Measurements from ENCODE around the gene RAB11FIP4.

- no peak for TF ChIP-seq CTCF (IDR thresholded peaks at IDR 0.05; ENCODE audit: low read depth, low read length)
- TF ChIP-seq MAX (IDR thresholded peaks at IDR 0.05; ENCODE audit: low read depth, low read length): no peak
- TF ChIP-seq POLR2A (IDR thresholded peaks at IDR 0.05; ENCODE audit: extremely low read depth, insufficient read length): no peak
- TF ChIP-seq MYC (IDR thresholded peaks at IDR 0.05; ENCODE audit: low read depth, low read length): no peak
Measured at GRCh38 chr17:31433811-31434726, 42.6 kb downstream of the RAB11FIP4 start.

All from NB4 (cell line).